HG02943 (cell line): Measurements from ENCODE around the gene IDUA.
"Not testable (repeated sequence)": the region's sequence is repeated elsewhere in the genome, so short reads cannot be mapped to it uniquely, and the experiment has no call there.

Experiments
- ATAC-seq: cut with Tn5 transposase; IDR thresholded peaks from one replicate; pipeline ENCODE4 v1.9.1; 2021; ENCODE audit warnings: mild to moderate bottlenecking, low read depth, moderate library complexity; ENCODE audit not compliant: unreplicated experiment

The IDUA gene

DNA sequence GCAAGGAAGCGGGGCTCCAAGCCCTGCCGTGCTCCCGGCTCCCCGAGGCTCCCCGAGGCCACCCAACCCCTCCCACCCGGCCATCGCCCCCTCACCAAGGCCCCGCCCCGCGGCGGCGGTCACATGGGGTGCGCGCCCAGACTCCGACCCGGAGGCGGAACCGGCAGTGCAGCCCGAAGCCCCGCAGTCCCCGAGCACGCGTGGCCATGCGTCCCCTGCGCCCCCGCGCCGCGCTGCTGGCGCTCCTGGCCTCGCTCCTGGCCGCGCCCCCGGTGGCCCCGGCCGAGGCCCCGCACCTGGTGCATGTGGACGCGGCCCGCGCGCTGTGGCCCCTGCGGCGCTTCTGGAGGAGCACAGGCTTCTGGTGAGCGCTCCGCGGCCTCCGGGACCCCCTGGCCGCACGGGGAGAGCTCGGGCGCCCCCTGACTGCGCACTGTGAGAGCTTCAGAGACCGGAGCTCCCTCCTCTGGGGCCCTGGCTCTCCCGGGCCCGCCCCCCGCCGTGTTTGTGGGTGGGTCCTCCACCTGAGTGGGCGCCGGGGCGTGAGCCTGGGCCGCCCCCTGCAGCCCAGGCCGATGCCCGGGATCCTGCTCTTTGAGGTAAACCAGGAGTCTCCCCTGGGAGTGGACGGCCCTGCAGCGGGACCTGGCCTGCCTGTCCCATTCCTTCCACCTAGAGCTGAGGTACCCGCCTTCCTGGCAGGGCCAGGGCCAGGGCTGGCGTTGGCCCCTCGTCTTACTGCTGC is at the start of gene IDUA:
IDUA (plus strand) TSS at position 166 of the 745 bp plus-strand sequence; CDS start at position 207, 41 bp downstream.
- ATAC-seq = no peak

DNA sequence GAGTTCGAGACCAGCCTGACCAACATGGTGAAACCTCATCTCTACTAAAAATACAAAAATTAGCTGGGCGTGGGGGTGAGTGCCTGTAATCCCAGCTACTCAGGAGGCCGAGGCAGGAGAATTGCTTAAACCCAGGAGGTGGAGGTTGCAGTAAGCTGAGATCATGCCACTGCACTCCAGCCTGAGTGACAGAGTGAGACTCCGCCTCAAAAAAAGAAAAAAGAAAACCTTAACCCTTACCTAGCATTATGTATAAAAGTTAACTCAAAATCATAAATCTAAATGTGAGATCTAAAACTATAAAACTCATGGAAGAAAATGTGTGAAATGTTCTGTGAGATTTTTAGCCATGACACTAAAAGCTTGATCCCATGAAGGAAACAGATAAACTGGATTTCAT is 47.3 kb upstream of the IDUA start:
- not testable (repeated sequence) for ATAC-seq

DNA sequence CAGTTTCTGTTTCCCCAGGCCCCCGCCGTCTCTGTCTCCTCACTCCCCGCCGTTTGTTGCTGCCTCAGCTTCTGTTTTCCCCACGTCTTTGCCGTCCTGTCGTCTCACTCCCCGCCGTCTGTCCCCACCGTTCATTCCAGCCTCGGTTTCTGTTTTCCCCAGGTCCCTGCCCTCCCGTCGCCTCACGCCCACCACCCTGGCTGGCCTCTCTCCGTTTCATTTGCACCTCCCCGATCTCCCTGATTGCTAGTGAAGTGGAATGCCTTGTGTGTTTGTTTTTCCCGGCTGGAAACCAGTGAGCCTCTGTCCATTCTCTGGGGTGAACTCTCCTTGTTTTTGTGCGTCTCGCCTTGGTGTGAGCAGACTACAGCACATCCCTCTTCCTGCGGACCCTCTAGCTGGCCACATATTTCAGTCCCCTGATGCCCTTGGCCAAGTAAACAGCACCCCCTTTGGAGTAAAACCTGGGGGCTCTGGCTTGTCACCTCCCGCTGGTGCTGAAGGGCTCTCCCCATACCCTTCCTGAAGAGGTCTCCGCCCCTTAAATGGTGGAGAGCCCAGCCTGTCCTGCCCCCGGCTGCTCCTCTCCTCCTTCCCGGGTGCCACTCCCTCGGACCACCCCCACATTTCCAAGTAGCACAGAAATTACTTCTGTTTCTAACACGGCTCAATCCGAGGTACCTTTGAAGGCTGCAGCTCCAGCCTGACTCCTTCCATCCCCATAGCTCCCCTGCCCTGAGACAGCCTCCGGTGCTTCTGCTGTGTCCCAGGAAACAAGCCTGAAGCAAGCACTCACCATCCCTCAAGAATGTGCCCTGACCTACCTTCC is 41.4 kb upstream of the IDUA start:
- ATAC-seq = no peak

DNA sequence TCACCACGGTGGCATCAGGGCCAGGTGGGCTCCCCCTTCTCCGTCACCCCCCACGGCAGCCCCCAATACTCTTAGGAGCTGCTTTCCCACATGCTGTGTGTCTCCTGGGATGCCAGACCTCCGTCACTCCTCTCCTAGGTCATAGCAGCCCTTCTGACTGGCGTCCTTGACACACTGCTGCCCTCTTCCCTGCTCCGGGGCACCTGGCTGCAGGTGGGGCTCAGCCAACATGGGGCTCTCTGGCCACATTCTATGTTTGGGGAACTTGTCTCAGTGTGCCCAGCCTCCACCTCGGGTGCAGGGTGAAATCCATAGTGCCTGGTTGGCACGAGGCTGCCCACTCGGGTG is 40.8 kb upstream of the IDUA start:
- ATAC-seq = no peak

DNA sequence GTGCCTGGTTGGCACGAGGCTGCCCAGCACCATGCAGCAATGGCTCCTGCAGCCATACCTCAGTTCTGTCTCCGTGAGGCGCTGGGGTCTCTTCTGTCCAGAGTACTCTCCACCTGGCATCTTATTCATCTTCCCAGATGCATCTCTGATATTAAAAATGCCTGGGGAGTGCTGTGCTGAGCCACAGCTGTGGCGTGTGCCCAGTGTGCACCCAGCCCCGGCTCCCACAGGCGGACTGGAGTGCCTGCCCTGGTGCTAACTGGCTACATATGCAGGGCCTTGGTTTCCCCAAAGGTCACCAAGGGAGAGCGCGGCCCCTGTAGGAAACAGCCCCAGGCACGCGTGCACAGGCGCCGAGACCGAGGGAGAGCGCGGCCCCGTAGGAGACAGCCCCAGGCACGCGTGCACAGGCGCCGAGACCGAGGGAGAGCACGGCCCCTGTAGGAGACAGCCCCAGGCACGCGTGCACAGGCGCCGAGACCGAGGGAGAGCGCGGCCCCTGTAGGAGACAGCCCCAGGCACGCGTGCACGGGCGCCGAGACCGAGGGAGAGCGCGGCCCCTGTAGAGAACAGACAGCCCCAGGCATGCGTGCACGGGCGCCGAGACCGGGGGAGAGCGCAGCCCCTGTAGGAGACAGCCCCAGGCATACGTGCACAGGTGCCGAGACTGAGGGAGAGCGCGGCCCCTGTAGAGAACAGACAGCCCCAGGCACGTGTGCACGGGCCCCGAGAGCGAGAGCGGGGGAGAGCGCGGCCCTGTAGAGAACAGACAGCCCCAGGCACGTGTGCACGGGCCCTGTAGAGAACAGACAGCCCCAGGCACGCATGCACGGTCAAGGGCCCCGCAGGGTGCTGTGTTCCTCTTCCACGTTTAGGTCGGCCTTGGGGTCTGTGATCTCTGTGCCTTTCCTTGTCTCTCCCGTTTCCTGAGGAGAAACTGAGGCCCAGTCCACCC is 40.0 kb upstream of the IDUA start:
- no peak for ATAC-seq

DNA sequence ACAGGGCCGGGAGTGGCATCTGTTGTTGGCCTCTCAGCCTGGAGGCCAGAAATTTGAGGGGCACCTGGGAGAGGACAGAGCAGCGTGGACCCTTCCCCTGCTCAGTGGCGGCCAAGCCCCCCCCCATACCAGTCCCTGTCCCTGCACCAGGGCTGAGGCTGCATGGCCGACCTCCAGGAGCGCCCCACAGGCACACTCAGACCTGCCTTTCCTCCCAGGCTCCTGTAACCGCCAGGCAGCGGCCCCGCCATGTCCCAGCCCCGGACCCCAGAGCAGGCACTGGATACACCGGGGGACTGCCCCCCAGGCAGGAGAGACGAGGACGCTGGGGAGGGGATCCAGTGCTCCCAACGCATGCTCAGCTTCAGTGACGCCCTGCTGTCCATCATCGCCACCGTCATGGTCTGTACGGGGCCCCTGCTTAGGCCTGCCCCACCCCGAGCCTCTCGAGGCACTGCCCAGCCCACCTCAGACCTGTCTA is 39.3 kb upstream of the IDUA start:
- no peak for ATAC-seq

DNA sequence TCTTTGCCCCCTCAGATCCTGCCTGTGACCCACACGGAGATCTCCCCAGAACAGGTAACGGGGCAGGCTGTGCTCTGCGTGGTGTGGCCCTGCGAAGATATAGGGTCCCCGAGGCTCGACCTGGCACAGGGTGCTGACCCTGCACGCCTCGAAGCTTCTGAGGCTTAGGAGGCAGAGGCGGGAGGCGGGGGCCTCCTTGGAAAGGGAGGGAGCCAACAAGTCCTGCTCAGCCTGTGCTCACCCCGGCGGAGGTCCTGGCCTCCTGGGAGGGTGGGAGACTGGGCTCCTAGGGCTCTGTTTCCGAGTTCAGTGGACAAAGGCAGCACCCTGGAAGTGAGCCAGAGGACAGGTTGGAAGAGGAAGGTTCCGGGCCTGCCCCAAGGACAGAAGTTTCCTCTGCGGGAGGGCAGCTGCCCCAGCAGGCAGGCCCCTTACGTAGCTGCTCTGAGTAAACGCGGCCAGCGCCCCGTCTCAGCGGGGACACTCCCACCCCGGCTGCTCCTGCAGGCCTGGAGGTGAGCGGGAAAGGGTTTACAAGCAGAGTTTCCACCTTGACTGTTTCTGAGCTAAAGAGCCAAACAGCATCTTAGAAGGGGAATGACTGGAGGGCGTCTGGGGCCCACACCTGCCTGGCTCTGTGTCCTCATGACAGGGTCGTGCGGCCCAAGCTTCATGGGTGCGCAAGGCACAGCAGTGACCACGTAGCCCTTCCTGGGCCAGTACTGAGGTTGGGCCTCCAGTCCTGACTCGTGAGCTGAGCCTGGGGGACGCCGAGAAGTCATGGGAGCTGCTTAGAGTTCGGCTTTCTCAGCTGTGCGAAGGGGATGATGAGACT is 38.5 kb upstream of the IDUA start:
- no peak for ATAC-seq

DNA sequence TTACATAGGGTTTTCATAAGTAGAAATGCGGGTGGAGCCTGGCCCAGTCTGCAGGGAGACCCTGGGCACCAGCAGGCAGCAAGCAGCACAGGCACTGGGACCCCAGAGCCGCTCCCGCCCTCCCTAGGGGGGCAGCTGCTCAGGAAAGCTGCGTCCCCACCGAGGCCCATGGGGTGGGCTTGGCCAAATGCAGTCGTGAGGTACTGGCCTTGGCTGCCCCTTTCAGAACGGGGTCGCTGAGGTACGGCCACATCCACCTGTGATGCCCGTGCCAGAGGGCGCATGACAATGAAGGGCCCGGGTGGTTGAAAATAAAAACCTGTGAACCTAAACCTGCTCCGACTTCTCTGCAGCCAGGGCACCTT is 37.9 kb upstream of the IDUA start:
- ATAC-seq = no peak

DNA sequence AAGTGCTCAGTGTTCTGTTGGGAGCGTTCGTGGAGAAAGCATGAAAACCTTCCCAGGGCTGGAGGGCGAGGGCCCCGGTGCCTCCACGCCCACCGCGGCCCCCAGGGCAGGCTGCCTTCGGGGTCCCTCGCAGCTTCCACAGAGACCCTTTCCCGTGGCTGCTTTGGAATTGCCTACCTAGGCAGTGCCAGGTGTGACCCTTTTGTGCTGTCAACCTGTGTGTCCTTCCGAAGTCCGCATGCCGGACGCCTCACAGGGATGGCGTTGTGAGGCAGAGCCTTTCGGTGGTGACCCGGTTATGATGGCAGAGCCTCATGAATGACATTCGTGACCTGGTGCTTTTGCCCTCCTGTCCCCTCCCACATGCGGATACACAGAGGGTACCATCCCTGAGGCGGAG is 37.2 kb upstream of the IDUA start:
- no peak for ATAC-seq

DNA sequence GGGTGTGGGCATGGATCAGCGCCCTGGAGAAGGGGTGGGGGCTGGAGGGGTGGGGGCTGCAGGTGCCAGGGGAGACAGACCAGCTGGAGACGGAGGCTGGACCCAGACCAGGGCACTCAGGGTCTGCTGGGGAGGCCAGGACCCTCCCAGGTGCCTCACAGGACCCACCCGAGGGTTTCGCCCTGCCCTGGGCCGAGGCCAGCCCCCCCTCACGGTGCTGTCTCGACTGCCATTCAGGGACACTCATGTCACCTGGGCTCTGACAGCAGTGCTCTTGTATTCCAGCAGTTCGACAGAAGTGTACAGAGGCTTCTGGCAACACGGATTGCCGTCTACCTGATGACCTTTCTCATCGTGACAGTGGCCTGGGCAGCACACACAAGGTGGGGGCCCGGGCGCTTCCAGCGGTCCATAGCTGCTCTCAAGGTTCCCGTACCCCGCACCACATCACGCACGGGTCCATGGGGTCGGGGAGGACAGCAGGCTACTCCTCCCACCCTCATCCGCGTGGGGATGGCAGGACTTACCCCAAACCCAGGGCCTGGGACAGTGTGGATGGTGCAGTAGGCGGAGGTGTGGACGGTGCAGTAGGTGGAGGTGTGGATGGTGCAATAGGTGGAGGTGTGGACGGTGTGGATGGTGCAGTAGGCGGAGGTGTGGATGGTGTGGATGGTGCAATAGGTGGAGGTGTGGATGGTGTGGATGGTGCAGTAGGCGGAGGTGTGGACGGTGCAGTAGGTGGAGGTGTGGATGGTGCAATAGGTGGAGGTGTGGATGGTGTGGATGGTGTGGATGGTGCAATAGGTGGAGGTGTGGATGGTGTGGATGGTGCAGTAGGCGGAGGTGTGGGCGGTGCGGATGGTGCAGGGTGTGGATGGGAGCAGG is 36.5 kb upstream of the IDUA start:
- no peak for ATAC-seq

DNA sequence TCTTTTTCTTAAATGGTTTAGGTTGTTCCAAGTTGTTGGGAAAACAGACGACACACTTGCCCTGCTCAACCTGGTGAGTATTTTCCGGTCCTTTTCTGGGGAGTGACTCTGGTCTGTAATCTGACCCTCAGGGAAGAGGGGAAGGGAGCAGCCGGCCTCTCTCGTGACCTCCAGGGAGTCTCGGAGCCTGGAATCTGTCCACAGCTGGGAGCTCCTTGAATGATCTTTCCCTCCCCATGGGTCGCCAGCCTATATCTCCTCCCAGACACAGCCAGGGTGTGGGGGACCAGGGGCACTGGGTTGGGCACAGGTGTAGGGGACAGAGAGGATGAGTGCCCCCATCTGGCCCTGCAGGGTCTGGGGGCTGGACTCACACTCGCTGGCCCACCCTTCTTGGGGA is 35.7 kb upstream of the IDUA start:
- ATAC-seq = no peak

DNA sequence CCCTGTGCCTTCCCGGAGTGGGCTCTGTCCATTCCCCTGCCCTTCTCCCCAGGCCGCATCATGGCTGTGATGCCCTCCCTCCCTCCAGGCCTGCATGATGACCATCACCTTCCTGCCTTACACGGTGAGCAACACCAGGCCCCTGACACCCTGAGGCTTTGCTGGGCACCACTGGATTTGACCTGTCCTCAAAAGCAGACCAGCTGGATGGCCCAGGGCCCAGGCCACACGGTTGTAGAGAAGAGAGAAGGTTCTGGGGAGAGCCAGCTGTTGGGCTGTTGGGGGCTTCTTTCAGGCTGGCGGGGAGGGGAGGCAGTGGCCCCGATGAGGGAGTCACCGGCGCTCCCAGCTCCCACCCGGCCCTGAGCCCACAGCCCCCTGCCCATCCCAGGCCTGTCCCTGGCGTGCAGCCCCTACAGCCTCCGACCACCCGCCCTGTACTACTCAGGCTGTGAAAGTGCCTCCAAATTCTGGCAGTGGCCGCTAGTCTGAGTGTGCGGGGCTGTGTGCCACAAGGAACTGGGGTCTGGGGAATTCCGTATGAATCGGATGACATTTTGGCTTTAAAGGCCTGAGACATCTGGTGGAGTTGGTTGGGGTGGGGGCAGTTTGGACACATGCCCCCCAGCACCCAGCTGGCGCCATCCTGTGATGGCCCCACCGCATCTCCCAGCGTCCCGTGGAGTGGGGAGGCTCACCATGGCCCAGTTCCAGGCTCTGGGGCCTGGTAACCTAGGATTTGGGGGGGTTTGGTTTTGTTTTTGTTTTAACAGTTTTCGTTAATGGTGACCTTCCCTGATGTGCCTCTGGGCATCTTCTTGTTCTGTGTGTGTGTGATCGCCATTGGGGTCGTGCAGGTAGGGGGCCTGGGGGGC is 35.0 kb upstream of the IDUA start:
- ATAC-seq = no peak

DNA sequence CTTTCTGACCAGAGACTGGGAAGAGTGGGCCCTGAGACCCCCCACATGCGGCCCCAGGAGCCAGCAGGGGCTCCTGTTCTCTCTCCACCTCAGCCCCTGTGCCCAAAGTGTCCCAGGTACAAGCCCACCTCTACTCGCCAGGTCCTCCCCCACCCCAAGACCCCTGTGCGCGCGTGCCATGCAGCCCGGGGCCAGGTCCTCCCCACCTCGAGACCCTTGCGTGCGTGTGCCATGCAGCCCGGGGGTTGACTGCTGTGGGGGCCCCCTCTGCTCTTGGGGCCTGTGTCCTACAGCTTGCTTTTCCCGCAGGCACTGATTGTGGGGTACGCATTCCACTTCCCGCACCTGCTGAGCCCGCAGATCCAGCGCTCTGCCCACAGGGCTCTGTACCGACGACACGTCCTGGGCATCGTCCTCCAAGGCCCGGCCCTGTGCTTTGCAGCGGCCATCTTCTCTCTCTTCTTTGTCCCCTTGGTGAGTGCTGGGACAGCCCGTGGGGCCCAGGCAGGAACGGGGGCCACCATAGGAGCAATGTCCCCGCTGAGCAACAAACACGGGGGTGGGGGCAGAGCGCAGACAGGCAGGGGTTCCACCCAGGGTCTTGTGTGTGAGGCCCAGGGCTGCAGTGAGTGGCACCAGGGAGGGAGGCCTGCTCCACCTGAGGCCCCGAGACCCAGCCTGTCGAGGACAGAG is 33.8 kb upstream of the IDUA start:
- ATAC-seq = no peak

DNA sequence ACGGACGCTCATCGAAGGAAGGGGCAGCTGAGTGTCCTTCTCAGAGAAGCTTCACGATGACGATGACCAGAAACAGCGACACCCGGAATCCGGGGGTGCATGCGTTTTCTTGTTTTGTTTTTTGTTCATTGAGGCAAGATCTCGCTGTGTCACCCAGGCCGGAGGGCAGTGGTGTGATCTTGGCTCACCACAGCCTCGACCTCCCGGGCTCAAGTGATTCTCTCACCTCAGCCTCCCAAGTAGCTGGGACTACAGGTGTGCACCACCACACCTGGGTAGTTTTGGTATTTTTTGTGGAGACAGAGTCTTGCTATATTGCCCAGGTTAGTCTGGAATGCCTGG is 33.3 kb upstream of the IDUA start:
- no peak for ATAC-seq

DNA sequence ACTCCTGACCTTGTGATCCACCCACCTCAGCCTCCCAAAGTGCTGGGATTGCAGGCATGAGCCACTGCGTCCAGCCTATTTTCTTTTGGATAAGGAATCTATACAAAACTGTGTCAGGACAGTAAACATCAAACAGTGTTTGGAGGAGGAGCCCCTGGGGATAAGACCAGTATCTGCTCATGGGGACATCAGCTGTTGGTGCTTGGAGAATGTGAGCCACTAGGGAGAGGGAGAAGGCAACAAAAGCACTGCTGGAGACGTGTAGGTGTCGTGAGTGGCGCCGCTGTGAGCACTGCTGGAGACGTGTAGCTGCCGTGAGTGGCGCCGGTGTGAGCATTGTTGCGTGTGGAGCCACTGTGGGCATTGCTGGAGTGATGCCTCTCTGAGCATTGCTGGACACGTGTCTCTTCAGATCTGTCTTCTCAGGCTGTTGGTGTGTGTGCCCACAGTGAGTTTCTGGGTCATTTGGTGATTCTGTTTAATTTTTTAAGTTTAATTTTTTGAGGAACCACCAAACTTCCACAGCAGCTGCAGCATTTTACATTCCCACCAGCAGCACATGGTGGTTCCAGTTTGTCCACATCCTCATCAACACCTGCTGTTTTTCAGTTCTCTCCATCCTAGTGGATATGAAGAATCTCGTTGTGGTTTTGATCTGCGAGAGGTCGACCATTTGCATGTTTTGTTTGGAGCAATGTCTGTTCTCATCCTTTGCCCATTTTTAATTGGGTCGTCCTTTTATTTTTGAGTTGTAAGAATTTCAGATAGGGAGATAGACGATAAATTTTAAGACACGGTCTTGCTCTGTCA is 32.4 kb upstream of the IDUA start:
- ATAC-seq = no peak

DNA sequence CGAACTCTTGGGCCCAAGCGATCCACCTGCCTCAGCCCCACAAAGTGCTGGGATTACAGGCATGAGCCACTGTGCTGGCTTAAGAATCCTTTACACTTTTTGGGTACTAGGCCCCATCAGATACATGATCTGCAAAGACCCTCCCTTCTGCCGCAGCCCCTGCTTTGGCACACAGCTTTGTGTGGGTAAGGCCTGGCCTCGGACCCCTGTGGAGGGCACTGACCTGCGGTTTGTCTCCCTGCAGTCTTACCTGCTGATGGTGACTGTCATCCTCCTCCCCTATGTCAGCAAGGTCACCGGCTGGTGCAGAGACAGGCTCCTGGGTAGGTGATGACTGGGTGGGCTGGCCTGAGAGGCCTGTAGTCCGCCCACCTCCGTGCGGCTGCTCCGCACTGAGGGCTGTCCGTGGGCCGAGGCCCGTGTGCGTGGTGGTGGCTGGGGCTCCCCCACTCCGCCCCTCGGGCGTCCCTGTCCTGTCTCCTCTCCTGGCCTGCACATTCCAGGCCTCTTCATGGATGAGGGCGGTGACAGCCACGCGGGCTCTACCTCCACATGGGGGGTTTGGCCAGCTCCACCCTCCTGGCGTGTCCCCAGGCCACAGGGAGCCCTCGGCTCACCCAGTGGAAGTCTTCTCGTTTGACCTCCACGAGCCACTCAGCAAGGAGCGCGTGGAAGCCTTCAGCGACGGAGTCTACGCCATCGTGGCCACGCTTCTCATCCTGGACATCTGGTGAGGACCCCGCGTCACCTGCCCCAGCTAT is 31.5 kb upstream of the IDUA start:
- no peak for ATAC-seq
